ENCODE results near the gene HMGXB3. TPM values are rescaled to one million over a fixed set of nuclear protein-coding genes. Genes with fewer than 3 reads are reported as not detected.
"Not testable (repeated sequence)": the region's sequence is repeated elsewhere in the genome, so short reads cannot be mapped to it uniquely, and the experiment has no call there.

The HMGXB3 gene
- total and polyA plus RNA-seq, 4 donors: 28.3 to 36.9 (median 31.3) TPM

GRCh38 chr5:150020249-150020648 is 19.7 kb downstream of the HMGXB3 start:
- peaks cover 40% of the 10 kb centered on the region for H3K36me3 ChIP-seq (ENCODE audit: control insufficient read depth, insufficient read depth, low read length)
- WGBS (ENCODE audit: insufficient coverage): no CpG with 5 or more reads among the region's 1 CpG
- no peak for DNase-seq (ENCODE audit: low read depth in 4 of 6, low spot score in 6 of 6)

GRCh38 chr5:150021491-150022157 is 21.1 kb downstream of the HMGXB3 start:
- 82% methylated on average over 6 of the region's 13 CpGs for WGBS (ENCODE audit: insufficient coverage)
- Histone ChIP-seq H3K4me1 (ENCODE audit: control insufficient read depth, insufficient read depth, low read length) (no peaks in the 10 kb centered on the region), H3K27ac (ENCODE audit: low read depth, low read length) (no peak overlapping the region), H3K36me3 (ENCODE audit: control insufficient read depth, insufficient read depth, low read length) (peaks cover 42% of the 10 kb centered on the region), H3K4me3 (ENCODE audit: low read depth, low read length) (no peak overlapping the region), H3K9me3 (ENCODE audit: control insufficient read depth, insufficient read depth, low read length) (no peaks in the 10 kb centered on the region), H3K27me3 (ENCODE audit: control insufficient read depth, insufficient read depth, low read length) (no peaks in the 10 kb centered on the region)
- no peak for DNase-seq (ENCODE audit: low read depth in 4 of 6, low spot score in 6 of 6)

More at GRCh38 chr5:150020249-150020648, 19.7 kb downstream of the HMGXB3 start:
- Histone ChIP-seq H3K27ac (ENCODE audit: low read depth, low read length) (no peak overlapping the region), H3K4me3 (ENCODE audit: low read depth, low read length) (no peak overlapping the region), H3K27me3 (ENCODE audit: control insufficient read depth, insufficient read depth, low read length) (no peaks in the 10 kb centered on the region), H3K9me3 (ENCODE audit: control insufficient read depth, insufficient read depth, low read length) (peaks cover 8% of the 10 kb centered on the region), H3K4me1 (ENCODE audit: control insufficient read depth, insufficient read depth, low read length) (no peaks in the 10 kb centered on the region)

DNA sequence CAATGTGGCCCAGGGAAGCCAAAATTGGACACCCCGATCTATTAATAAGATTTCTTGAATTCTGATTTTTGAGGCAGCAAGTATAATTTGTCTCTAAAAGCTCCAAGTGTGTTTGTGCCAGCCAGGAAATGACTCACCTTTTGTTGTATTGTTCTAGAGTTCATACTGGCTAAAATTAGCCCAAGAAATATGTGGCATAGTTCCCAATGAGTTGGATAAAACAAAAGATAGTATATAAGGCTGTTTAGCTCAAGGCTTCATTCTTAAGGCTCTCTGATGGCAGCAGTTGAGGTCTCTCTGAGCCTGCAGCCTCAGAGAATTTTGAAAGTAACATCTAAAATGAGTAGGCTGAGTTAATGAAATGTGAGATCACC is 21.6 kb downstream of the HMGXB3 start:
- Histone ChIP-seq H3K4me3 (ENCODE audit: low read depth, low read length) (no peak overlapping the region), H3K36me3 (ENCODE audit: control insufficient read depth, insufficient read depth, low read length) (peaks cover 45% of the 10 kb centered on the region), H3K27ac (ENCODE audit: low read depth, low read length) (no peak overlapping the region), H3K27me3 (ENCODE audit: control insufficient read depth, insufficient read depth, low read length) (no peaks in the 10 kb centered on the region), H3K4me1 (ENCODE audit: control insufficient read depth, insufficient read depth, low read length) (no peaks in the 10 kb centered on the region), H3K9me3 (ENCODE audit: control insufficient read depth, insufficient read depth, low read length) (no peaks in the 10 kb centered on the region)
- 100% methylated on average over 1 of the region's 1 CpG for WGBS (ENCODE audit: insufficient coverage)
- no peak for DNase-seq (ENCODE audit: low read depth in 4 of 6, low spot score in 6 of 6)

- no peak overlapping the region for H3K27ac ChIP-seq (ENCODE audit: low read depth, low read length)
- WGBS (ENCODE audit: insufficient coverage): 56% methylated on average over 2 of the region's 2 CpGs
- H3K4me1 ChIP-seq (ENCODE audit: control insufficient read depth, insufficient read depth, low read length): no peaks in the 10 kb centered on the region
- no peak for DNase-seq (ENCODE audit: low read depth in 4 of 6, low spot score in 6 of 6)
- H3K36me3 ChIP-seq (ENCODE audit: control insufficient read depth, insufficient read depth, low read length): peaks cover 50% of the 10 kb centered on the region
- no peak overlapping the region for H3K4me3 ChIP-seq (ENCODE audit: low read depth, low read length)
- no peaks in the 10 kb centered on the region for H3K27me3 ChIP-seq (ENCODE audit: control insufficient read depth, insufficient read depth, low read length)
- no peaks in the 10 kb centered on the region for H3K9me3 ChIP-seq (ENCODE audit: control insufficient read depth, insufficient read depth, low read length)
Measured at GRCh38 chr5:150022681-150023080, 22.1 kb downstream of the HMGXB3 start.

- H3K36me3 ChIP-seq (ENCODE audit: control insufficient read depth, insufficient read depth, low read length): peaks cover 50% of the 10 kb centered on the region
- H3K27me3 ChIP-seq (ENCODE audit: control insufficient read depth, insufficient read depth, low read length): no peaks in the 10 kb centered on the region
- no peaks in the 10 kb centered on the region for H3K9me3 ChIP-seq (ENCODE audit: control insufficient read depth, insufficient read depth, low read length)
- H3K4me3 ChIP-seq (ENCODE audit: low read depth, low read length): no peak overlapping the region
- H3K4me1 ChIP-seq (ENCODE audit: control insufficient read depth, insufficient read depth, low read length): no peaks in the 10 kb centered on the region
- WGBS (ENCODE audit: insufficient coverage): no CpG with 5 or more reads among the region's 1 CpG
- H3K27ac ChIP-seq (ENCODE audit: low read depth, low read length): no peak overlapping the region
- DNase-seq (ENCODE audit: low read depth in 4 of 6, low spot score in 6 of 6): no peak
Measured at GRCh38 chr5:150023136-150023535, 22.6 kb downstream of the HMGXB3 start.

DNA sequence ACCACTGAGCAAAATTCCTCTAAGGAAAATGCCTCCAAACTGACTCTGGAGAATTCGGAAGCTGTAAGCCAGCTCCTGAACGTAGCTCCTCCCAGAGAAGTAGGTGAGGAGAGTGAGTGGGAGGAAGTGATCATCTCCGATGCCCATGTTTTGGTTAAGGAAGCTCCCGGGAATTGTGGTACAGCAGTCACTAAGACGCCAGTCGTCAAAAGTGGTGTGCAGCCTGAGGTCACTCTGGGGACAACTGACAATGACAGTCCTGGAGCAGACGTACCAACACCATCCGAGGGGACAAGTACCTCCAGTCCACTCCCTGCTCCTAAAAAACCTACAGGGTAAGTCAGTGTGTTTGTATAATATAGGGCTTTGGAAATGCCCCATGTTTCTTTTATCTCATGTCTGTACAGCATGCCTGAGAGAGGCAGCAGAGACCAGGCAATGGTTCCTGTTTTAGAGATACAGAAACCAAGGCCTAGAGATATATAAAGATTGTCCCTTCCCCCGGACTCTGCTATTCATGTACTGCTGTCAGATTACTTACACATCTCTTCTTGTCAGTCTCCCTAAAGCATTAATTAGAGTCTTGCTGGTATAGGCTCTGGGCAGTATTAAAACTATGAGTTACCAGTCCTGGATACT is 23.9 kb downstream of the HMGXB3 start:
- Histone ChIP-seq H3K4me3 (ENCODE audit: low read depth, low read length) (no peak overlapping the region), H3K27ac (ENCODE audit: low read depth, low read length) (no peak overlapping the region), H3K4me1 (ENCODE audit: control insufficient read depth, insufficient read depth, low read length) (no peaks in the 10 kb centered on the region), H3K27me3 (ENCODE audit: control insufficient read depth, insufficient read depth, low read length) (no peaks in the 10 kb centered on the region), H3K9me3 (ENCODE audit: control insufficient read depth, insufficient read depth, low read length) (no peaks in the 10 kb centered on the region), H3K36me3 (ENCODE audit: control insufficient read depth, insufficient read depth, low read length) (peaks cover 46% of the 10 kb centered on the region)
- 93% methylated on average over 2 of the region's 9 CpGs for WGBS (ENCODE audit: insufficient coverage)
- no peak for DNase-seq (ENCODE audit: low read depth in 4 of 6, low spot score in 6 of 6)

GRCh38 chr5:150026682-150027172 is 26.2 kb downstream of the HMGXB3 start:
- DNase-seq (ENCODE audit: low read depth in 4 of 6, low spot score in 6 of 6): no peak
- Histone ChIP-seq H3K4me1 (ENCODE audit: control insufficient read depth, insufficient read depth, low read length) (no peaks in the 10 kb centered on the region), H3K27me3 (ENCODE audit: control insufficient read depth, insufficient read depth, low read length) (no peaks in the 10 kb centered on the region), H3K36me3 (ENCODE audit: control insufficient read depth, insufficient read depth, low read length) (peaks cover 40% of the 10 kb centered on the region), H3K4me3 (ENCODE audit: low read depth, low read length) (no peak overlapping the region), H3K27ac (ENCODE audit: low read depth, low read length) (no peak overlapping the region), H3K9me3 (ENCODE audit: control insufficient read depth, insufficient read depth, low read length) (no peaks in the 10 kb centered on the region)
- 95% methylated on average over 4 of the region's 4 CpGs for WGBS (ENCODE audit: insufficient coverage)

GRCh38 chr5:150028047-150028446 is 27.5 kb downstream of the HMGXB3 start:
- not testable (repeated sequence) for H3K27me3 ChIP-seq (ENCODE audit: control insufficient read depth, insufficient read depth, low read length); H3K27ac ChIP-seq (ENCODE audit: low read depth, low read length); H3K9me3 ChIP-seq (ENCODE audit: control insufficient read depth, insufficient read depth, low read length); DNase-seq (ENCODE audit: low read depth in 4 of 6, low spot score in 6 of 6); H3K4me3 ChIP-seq (ENCODE audit: low read depth, low read length); H3K4me1 ChIP-seq (ENCODE audit: control insufficient read depth, insufficient read depth, low read length)
- peaks cover 40% of the 10 kb centered on the region for H3K36me3 ChIP-seq (ENCODE audit: control insufficient read depth, insufficient read depth, low read length)
- no CpG with 5 or more reads among the region's 1 CpG for WGBS (ENCODE audit: insufficient coverage)

DNA sequence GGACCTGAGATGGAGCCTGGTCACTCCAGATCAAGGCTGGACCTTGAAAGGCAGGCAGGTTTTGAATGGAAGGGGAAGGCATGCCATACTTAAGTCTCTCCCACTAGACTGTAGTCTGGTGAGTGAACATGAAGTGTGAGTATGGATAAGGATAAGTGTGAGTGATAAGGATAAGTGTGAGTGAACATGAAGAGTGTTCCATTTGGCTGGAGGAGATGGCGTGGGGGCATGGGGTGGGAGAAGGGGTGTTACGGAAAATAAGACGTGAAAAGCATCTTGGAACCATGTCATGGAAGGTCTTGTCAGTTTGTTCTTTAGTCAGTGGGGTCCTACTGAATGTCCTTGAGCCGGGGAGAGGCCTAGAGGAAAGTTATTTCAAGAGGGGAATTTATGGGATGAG is 32.8 kb downstream of the HMGXB3 start:
- H3K36me3 ChIP-seq (ENCODE audit: control insufficient read depth, insufficient read depth, low read length): peaks cover 41% of the 10 kb centered on the region
- DNase-seq (ENCODE audit: low read depth in 4 of 6, low spot score in 6 of 6): no peak
- 100% methylated on average over 4 of the region's 4 CpGs for WGBS (ENCODE audit: insufficient coverage)
- no peak overlapping the region for H3K4me3 ChIP-seq (ENCODE audit: low read depth, low read length)
- H3K4me1 ChIP-seq (ENCODE audit: control insufficient read depth, insufficient read depth, low read length): no peaks in the 10 kb centered on the region
- H3K27me3 ChIP-seq (ENCODE audit: control insufficient read depth, insufficient read depth, low read length): no peaks in the 10 kb centered on the region
- no peaks in the 10 kb centered on the region for H3K9me3 ChIP-seq (ENCODE audit: control insufficient read depth, insufficient read depth, low read length)
- H3K27ac ChIP-seq (ENCODE audit: low read depth, low read length): no peak overlapping the region

DNA sequence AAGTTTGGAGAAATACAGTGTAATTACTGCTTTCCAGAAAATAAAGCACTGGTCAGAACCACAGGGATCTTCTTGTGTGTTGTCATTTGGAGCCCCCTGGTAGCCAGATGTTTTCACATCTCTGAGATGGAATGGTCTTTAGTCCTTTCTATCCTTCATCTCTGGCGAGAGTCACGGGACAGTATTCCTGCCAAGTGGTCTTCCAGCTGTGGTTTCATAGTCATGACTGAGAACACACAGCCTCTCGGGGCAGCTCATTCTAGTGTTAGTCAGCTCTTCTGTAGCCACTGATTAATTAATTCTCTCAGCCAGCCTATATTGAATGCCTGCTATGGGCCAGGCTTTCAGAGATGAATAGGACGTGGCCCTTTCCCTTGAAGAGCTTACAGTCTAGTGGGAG is 34.1 kb downstream of the HMGXB3 start:
- WGBS (ENCODE audit: insufficient coverage): 62% methylated on average over 3 of the region's 4 CpGs
- Histone ChIP-seq H3K4me1 (ENCODE audit: control insufficient read depth, insufficient read depth, low read length) (no peaks in the 10 kb centered on the region), H3K27me3 (ENCODE audit: control insufficient read depth, insufficient read depth, low read length) (no peaks in the 10 kb centered on the region), H3K9me3 (ENCODE audit: control insufficient read depth, insufficient read depth, low read length) (no peaks in the 10 kb centered on the region), H3K4me3 (ENCODE audit: low read depth, low read length) (no peak overlapping the region), H3K27ac (ENCODE audit: low read depth, low read length) (no peak overlapping the region), H3K36me3 (ENCODE audit: control insufficient read depth, insufficient read depth, low read length) (peaks cover 38% of the 10 kb centered on the region)
- DNase-seq (ENCODE audit: low read depth in 4 of 6, low spot score in 6 of 6): peak in 2 of 6 donors; percentile 15 to 23
